Motor neuron (in vitro differentiated cells): ENCODE results near the gene CRYBG2. TPM values are rescaled to one million over a fixed set of nuclear protein-coding genes. Genes with fewer than 3 reads are reported as not detected.

Experiments
- ATAC-seq, 8 experiments: fragments of 200-7000 bp; cut with Tn5 transposase; replicated peaks in 6 of 8; 2 replicates each; pipeline ENCODE4 v1.8.0; 2021; ENCODE audit warnings: mild to moderate bottlenecking in 8 of 8, moderate library complexity in 8 of 8
- H3K27ac ChIP-seq, 2 donors: fragments of 250-450 bp; sonication (Bioruptor Pico); 2 replicates each; pipeline ENCODE4 v1.9.0; 2021; ENCODE audit warnings: antibody characterized with exemption in 2 of 2, mild to moderate bottlenecking in 2 of 2, moderate library complexity in 1 of 2
- H3K4me1 ChIP-seq, 2 donors: fragments of 250-450 bp; sonication (Bioruptor Pico); replicated peaks in 1 of 2; 2 replicates each; pipeline ENCODE4 v1.6.1; 2021; ENCODE audit warnings: antibody characterized with exemption in 2 of 2, mild to moderate bottlenecking in 2 of 2, moderate library complexity in 1 of 2
- H3K4me3 ChIP-seq, 5 donors: fragments of 250-450 bp; sonication (Bioruptor Pico); 2 replicates each; pipeline ENCODE4 v1.9.0; 2021; ENCODE audit warnings: antibody characterized with exemption in 5 of 5, mild to moderate bottlenecking in 5 of 5, moderate library complexity in 4 of 5
- WGBS, 10 experiments: fragments of 450-650 bp; shearing (Covaris generic); methylation state at CpG; one replicate each; pipeline ENCODE4 v1.0.0; 2022; 5-methylcytosine and 5-hydroxymethylcytosine counted together
- in situ Hi-C, 9 experiments: fragments of 400-800 bp; cut with MboI; loops; one replicate each; pipeline ENCODE4 v1.15.0; 2021; ENCODE audit warnings: low sequenced_read_pairs in 9 of 9, low pct_unique_long_range_greater_than_20kb in 2 of 9; ENCODE audit not compliant: unreplicated experiment in 9 of 9
- total RNA-seq, 8 experiments: library from RNA; unstranded; fragments of 300-600 nt; gene quantifications; 2 replicates each; pipeline versions ENCODE4 v1.2.3 to v1.2.4, GENCODE V29; 2022

CRYBG2 gene
- total RNA-seq, 8 experiments from 2014 or later = 0.25 to 3.5 (median 2.1) TPM

- peaks cover 22 to 31% of the 10 kb centered on the region in 2 donors for H3K4me1 ChIP-seq
- WGBS, 10 experiments = 82 to 97% (median 90%) methylated on average over 3 to 8 of the region's 9 CpGs; no CpG with 5 or more reads in 6 of the 10 experiments
- H3K27ac ChIP-seq = no peak overlapping the region
- no peak for ATAC-seq
- in situ Hi-C loops = no loop called here
- no peak overlapping the region for H3K4me3 ChIP-seq
Observed at GRCh38 chr1:26354972-26355371, 1.0 kb upstream of the CRYBG2 start.

- Histone ChIP-seq H3K4me3 (no peak overlapping the region), H3K4me1 (peaks cover 20 to 29% of the 10 kb centered on the region in 2 donors), H3K27ac (no peak overlapping the region)
- 50 to 93% (median 92%) methylated on average over 2 to 3 of the region's 4 CpGs; no CpG with 5 or more reads in 5 of the 10 experiments for WGBS, 10 experiments
- no peak for ATAC-seq
- in situ Hi-C loops = no loop called here
Observed at GRCh38 chr1:26353210-26353859, 595 bp downstream of the CRYBG2 start.

- peak in 4 of 8 experiments; percentile 7 to 10 (median 8) for ATAC-seq
- Histone ChIP-seq H3K4me1 (peaks cover 20 to 29% of the 10 kb centered on the region in 2 donors), H3K4me3 (no peak overlapping the region), H3K27ac (peak overlapping the region in 1 of 2 donors; percentile 4)
- 47 to 82% (median 60%) methylated on average over 3 to 5 of the region's 5 CpGs; no CpG with 5 or more reads in 3 of the 10 experiments for WGBS, 10 experiments
- in situ Hi-C loops = no loop called here
Observed at GRCh38 chr1:26352338-26352679, 1.6 kb downstream of the CRYBG2 start.

- Histone ChIP-seq H3K4me3 (no peak overlapping the region), H3K4me1 (peaks cover 20 to 29% of the 10 kb centered on the region in 2 donors), H3K27ac (peak overlapping the region in 1 of 2 donors; percentile 4)
- WGBS, 10 experiments = 29 to 87% (median 67%) methylated on average over 1 to 10 of the region's 12 CpGs
- in situ Hi-C loops = no loop called here
- peak in 7 of 8 experiments; percentile 13 to 71 (median 62) for ATAC-seq
Observed at GRCh38 chr1:26351590-26352337, 2.2 kb downstream of the CRYBG2 start.

- 0 to 90% (median 73%) methylated on average over 1 to 8 of the region's 9 CpGs; no CpG with 5 or more reads in 5 of the 10 experiments for WGBS, 10 experiments
- in situ Hi-C loops = no loop called here
Observed at GRCh38 chr1:26350701-26351589, 3.0 kb downstream of the CRYBG2 start.

GRCh38 chr1:26350343-26350700 is 3.6 kb downstream of the CRYBG2 start:
- 0 to 100% (median 67%) methylated on average over 1 to 2 of the region's 2 CpGs; no CpG with 5 or more reads in 3 of the 10 experiments for WGBS, 10 experiments
- Histone ChIP-seq H3K27ac (no peak overlapping the region), H3K4me1 (peaks cover 13 to 23% of the 10 kb centered on the region in 2 donors), H3K4me3 (no peak overlapping the region)
- ATAC-seq = no peak
- in situ Hi-C loops = no loop called here

More at GRCh38 chr1:26350701-26351589, 3.0 kb downstream of the CRYBG2 start:
- Histone ChIP-seq H3K4me1 (peaks cover 20 to 29% of the 10 kb centered on the region in 2 donors), H3K27ac (no peak overlapping the region), H3K4me3 (no peak overlapping the region)
- ATAC-seq = no peak

- Histone ChIP-seq H3K4me3 (no peak overlapping the region), H3K27ac (no peak overlapping the region), H3K4me1 (peaks cover 12 to 22% of the 10 kb centered on the region in 2 donors)
- WGBS, 10 experiments = 35 to 100% (median 94%) methylated on average over 1 to 5 of the region's 5 CpGs; no CpG with 5 or more reads in 3 of the 10 experiments
- no peak for ATAC-seq
- in situ Hi-C loops = no loop called here
Observed at GRCh38 chr1:26349877-26350244, 4.1 kb downstream of the CRYBG2 start.

- peaks cover 12 to 22% of the 10 kb centered on the region in 2 donors for H3K4me1 ChIP-seq
- peak in 3 of 8 experiments; percentile 86 to 94 (median 93) for ATAC-seq
- H3K4me3 ChIP-seq = no peak overlapping the region
- no peak overlapping the region for H3K27ac ChIP-seq
- 0 to 100% (median 69%) methylated on average over 1 to 7 of the region's 7 CpGs; no CpG with 5 or more reads in 2 of the 10 experiments for WGBS, 10 experiments
- in situ Hi-C loops = no loop called here
Observed at GRCh38 chr1:26349188-26349876, 4.6 kb downstream of the CRYBG2 start.

- WGBS, 10 experiments = 46 to 92% (median 87%) methylated on average over 2 to 10 of the region's 10 CpGs; no CpG with 5 or more reads in 3 of the 10 experiments
- in situ Hi-C loops = no loop called here
- H3K4me3 ChIP-seq = no peak overlapping the region
- no peak for ATAC-seq
- H3K4me1 ChIP-seq = peaks cover 4 to 10% of the 10 kb centered on the region in 2 donors
- H3K27ac ChIP-seq = no peak overlapping the region
Observed at GRCh38 chr1:26346274-26347033, 7.5 kb downstream of the CRYBG2 start.

GRCh38 chr1:26345718-26346117 is 8.2 kb downstream of the CRYBG2 start:
- H3K27ac ChIP-seq = no peak overlapping the region
- peaks cover 0 to 3% of the 10 kb centered on the region in 2 donors for H3K4me1 ChIP-seq
- peak in 4 of 8 experiments; percentile 3 to 29 (median 20) for ATAC-seq
- in situ Hi-C loops = no loop called here
- no peak overlapping the region for H3K4me3 ChIP-seq
- WGBS, 10 experiments = 83 to 91% (median 89%) methylated on average over 1 to 7 of the region's 15 CpGs; no CpG with 5 or more reads in 7 of the 10 experiments

- WGBS, 10 experiments = 90 to 95% (median 93%) methylated on average over 2 to 11 of the region's 15 CpGs; no CpG with 5 or more reads in 7 of the 10 experiments
- Histone ChIP-seq H3K4me1 (no peaks in the 10 kb centered on the region), H3K27ac (no peak overlapping the region), H3K4me3 (no peak overlapping the region)
- peak in 2 of 8 experiments; percentile 11 to 12 for ATAC-seq
- in situ Hi-C loops = no loop called here
Observed at GRCh38 chr1:26344147-26344920, 9.6 kb downstream of the CRYBG2 start.
